Measurements from ENCODE around the gene EXOC4. TPM values are rescaled to one million over a fixed set of nuclear protein-coding genes. Genes with fewer than 3 reads are reported as not detected.

The EXOC4 gene
- total and polyA plus RNA-seq, 2 donors (not counting 3 experiments of a cell fraction or from before 2014, with no cell fraction given): 20.3 to 73.1 TPM

- FAIRE-seq: no peak
- Histone ChIP-seq H3K4me1 (ENCODE audit: control insufficient read depth, extremely low read depth, insufficient read depth, low read length) (peaks cover 6% of the 10 kb centered on the region), H2AFZ (ENCODE audit: low read depth, low read length) (no peak overlapping the region), H3K4me3 (replicated peaks in 1 of 3; ENCODE audit: insufficient read depth in 1 of 3, low read depth in 1 of 3, low read length in 3 of 3) (no peak overlapping the region), H3K79me2 (ENCODE audit: control insufficient read depth, insufficient read depth, low read length) (no peaks in the 10 kb centered on the region), H3K9me1 (replicated peaks; ENCODE audit: control insufficient read depth, extremely low read depth, insufficient read depth, low read length) (no peaks in the 10 kb centered on the region), H4K20me1 (replicated peaks; ENCODE audit: control insufficient read depth, extremely low read depth, insufficient read depth, low read length) (no peaks in the 10 kb centered on the region), H3K36me3 (ENCODE audit: control insufficient read depth in 2 of 2, extremely low read depth in 1 of 2, insufficient read depth in 2 of 2, low read length in 2 of 2) (no peaks in the 10 kb centered on the region), H3K9me3 (replicated peaks; ENCODE audit: control insufficient read depth, insufficient read depth, low read length) (no peaks in the 10 kb centered on the region), H3K27ac (ENCODE audit: insufficient read depth, low read depth, low read length) (no peak overlapping the region), H3K4me2 (ENCODE audit: insufficient read depth, low read length) (no peak overlapping the region), H3K27me3 (ENCODE audit: control insufficient read depth in 2 of 2, insufficient read depth in 2 of 2, low read length in 2 of 2) (no peaks in the 10 kb centered on the region), H3K9ac (replicated peaks; ENCODE audit: extremely low read depth, insufficient read depth, low read length) (no peak overlapping the region)
- no TSS peak for BruUV-seq (replicated peaks)
- intact Hi-C loops (cut with micrococcal nuclease) (no loop called here), dilution Hi-C loops (cut with MboI; ENCODE audit: extremely low pct_ligation_motif_present, low sequenced_read_pairs) (no loop called here)
- ChIA-PET POLR2A (no interaction called here), CTCF (interaction anchor here (1.7 kb wide), 1 partner anchor 16 kb away, joined by 3 read pairs; no protein-coding TSS in a partner anchor)
- peak; percentile 12 for DNase-seq (ENCODE audit: low read depth, low spot score)
- no peak for TF ChIP-seq POLR2A (IDR thresholded peaks at IDR 0.05; ENCODE audit: low read depth, low read length)
- no peak for TF ChIP-seq MYC (IDR thresholded peaks at IDR 0.05; ENCODE audit: low read depth, low read length)
- TF ChIP-seq POLR2AphosphoS5 (IDR thresholded peaks at IDR 0.05; ENCODE audit: insufficient read depth, low read depth, low read length): no peak
- TF ChIP-seq EZH2 (IDR thresholded peaks at IDR 0.05; ENCODE audit: borderline replicate concordance, low read depth, low read length, severe bottlenecking): no peak
- no peak for TF ChIP-seq CTCF (IDR thresholded peaks at IDR 0.05; ENCODE audit: extremely low read depth in 1 of 2, insufficient read depth in 1 of 2, low read depth in 1 of 2, low read length in 2 of 2)
- no peak for TF ChIP-seq GATA2 (IDR thresholded peaks at IDR 0.05; ENCODE audit: insufficient read depth, insufficient read length, low read depth, low read length)
- no peak for TF ChIP-seq MAX (IDR thresholded peaks at IDR 0.05; ENCODE audit: insufficient read depth, insufficient read length)
- no peak for TF ChIP-seq FOS (IDR thresholded peaks at IDR 0.05; ENCODE audit: borderline replicate concordance, insufficient read depth, low read length)
These were observed 609.0 kb downstream of the EXOC4 start for GRCh38 chr7:133861876-133862275.
